SK-N-MC (cell line): ENCODE data around the gene PCMT1.

ENCODE experiments used
- EZH2 ChIP-seq: fragments of 200-600 bp; sonication (generic); IDR thresholded peaks from one replicate; pipeline ENCODE4 v1.6.1; 2017; ENCODE audit warnings: antibody characterized with exemption
- FOXP2 ChIP-seq: optimal IDR thresholded peaks from 2 replicates; pipeline ENCODE3; 2011; ENCODE audit warnings: mild to moderate bottlenecking, moderate library complexity; ENCODE audit not compliant: insufficient read depth; ENCODE audit errors: extremely low read length, control extremely low read depth
- POLR2AphosphoS5 ChIP-seq: IDR thresholded peaks from 2 replicates; pipeline ENCODE4 v1.6.1; 2012; ENCODE audit warnings: mild to moderate bottlenecking, low read depth, low read length, borderline replicate concordance

GRCh38 chr6:149754548-149754947 is 5.0 kb downstream of the PCMT1 start:
- TF ChIP-seq POLR2AphosphoS5 = no peak
- no peak for TF ChIP-seq EZH2
- no peak for TF ChIP-seq FOXP2
